C1 segment of cervical spinal cord (tissue), 14 donors: ENCODE data around the gene PRMT2.
A peak's percentile ranks its signal among the peaks of the same experiment; 100 is the strongest.

Experiments
- DNase-seq, 14 donors: peaks; one replicate each; lab custom pipeline; 2025; lab: John Stamatoyannopoulos, UW

Gene PRMT2

DNA sequence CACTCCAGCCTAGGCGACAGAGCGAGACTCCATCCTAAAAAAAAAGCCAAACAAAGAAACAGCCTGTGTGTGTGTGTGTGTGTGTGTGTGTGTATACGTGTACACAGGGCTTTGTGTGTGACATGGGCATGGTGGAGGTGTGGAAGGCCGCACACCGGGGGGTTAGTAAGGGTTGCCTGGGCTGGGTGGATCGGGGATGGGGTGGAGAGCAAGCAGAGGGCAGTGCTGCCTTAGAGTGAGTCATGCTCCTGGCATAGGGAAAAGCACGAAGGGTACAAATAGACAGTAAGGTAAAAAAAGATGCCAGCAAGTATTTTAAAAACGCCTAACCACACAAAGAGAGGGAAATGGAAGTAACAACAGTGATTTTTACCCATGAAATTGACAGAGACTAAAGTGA lies 6.2 kb downstream of the PRMT2 start:
- no peak for DNase-seq

DNA sequence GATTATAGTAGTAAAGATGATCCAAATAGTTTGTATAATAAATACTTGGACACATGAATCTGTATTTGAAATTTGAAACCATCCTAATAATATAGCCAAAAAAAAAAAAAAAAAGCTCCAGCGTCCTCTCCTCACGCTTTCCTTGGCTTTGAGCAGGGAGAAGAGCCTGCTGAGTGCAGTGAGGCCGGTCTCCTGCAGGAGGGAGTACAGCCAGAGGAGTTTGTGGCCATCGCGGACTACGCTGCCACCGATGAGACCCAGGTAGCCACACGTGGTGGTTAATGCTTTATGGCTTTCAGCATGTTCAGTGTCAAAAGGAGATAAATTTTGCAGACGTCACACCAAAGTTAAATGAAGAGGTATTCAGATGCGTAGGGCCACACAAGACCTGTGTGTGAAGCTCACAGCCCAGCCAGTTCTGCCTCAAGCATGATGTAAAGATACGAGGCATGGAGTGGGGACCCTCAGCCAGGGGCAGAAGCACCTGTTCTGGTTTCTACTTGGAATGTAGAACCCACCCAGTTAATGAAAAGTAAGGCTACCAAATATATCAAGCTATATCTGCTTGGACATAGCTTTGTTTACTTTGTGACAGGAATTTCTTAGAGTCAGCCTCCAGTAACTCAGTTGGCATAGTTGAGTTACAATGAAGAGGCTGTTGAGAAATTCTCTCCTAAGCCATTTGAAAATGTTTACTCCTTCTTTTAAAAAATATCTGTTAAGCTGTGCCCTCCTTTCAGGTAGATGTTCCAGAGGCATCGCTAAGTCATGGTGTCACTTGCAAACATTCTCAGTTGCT lies 8.1 kb downstream of the PRMT2 start:
- no peak for DNase-seq

DNA sequence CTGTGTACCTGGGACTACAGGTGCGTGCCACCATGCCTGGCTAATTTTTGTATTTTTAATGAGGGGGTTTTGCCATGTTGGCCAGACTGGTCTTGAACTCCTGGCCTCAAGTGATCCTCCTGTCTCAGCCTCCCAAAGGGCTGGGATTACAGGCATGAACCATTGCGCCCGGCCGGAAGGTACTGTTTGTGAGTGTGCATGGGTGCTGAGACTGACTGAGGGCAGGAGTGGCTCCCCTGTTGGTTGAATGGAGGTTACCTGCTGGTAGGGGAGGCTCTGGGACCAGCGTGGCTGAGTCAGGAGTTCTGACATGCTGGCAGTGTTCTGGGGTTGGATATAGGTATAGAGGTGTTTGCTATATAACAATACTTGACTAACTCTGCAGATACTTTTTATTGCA lies 10.4 kb downstream of the PRMT2 start:
- no peak for DNase-seq

GRCh38 chr21:46646541-46647154 lies 11.2 kb downstream of the PRMT2 start:
- no peak for DNase-seq

GRCh38 chr21:46648539-46648938 lies 13.1 kb downstream of the PRMT2 start:
- DNase-seq, result no peak

- DNase-seq, result no peak
These were observed 13.9 kb downstream of the PRMT2 start for GRCh38 chr21:46649356-46649755.

- no peak for DNase-seq
These were observed 15.1 kb downstream of the PRMT2 start for GRCh38 chr21:46650476-46651098.

GRCh38 chr21:46651121-46651520 lies 15.6 kb downstream of the PRMT2 start:
- DNase-seq, result no peak

DNA sequence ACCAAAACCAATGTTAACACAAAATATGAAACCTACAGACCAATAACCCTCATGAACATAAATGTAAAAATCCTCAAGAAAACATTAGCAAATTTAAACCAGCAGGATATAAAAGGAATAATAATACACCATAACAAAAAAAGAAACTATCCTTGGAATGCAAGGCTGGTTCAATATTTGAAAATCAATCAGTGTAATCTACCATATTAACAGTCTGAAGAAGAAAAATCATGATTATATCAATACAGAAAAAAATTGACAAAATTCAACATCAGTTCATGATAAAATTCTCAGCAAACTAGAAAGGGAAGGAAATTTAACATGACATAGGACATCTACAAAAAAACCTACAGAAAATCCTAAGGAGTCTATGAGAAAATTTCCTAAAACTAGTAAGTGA lies 19.8 kb downstream of the PRMT2 start:
- DNase-seq, result no peak

GRCh38 chr21:46656820-46657219 lies 21.3 kb downstream of the PRMT2 start:
- no peak for DNase-seq

GRCh38 chr21:46660505-46660904 lies 25.0 kb downstream of the PRMT2 start:
- DNase-seq, result no peak

DNA sequence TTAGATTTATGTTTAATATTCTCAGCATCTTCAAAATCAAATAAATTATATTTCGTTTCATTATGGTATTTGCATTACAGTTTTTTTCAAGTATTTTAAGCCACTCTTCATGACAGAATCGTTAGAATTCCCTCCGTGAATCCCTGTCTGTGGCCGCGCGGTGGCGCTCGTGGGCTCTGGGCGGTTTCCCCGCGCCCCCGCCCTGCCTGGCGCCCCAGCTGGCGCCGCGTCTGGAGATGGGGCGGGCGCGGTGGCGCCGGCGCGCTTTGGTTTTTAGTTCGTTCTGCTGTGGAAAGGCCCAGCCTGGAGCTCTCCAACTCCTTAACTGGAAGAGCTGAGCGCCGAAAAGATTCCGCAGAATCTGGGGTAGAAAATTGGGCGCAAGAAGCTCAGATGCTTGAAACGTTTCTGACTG lies 25.7 kb downstream of the PRMT2 start:
- peak in 7 of 14 donors; percentile 11 to 62 (median 39) for DNase-seq

DNA sequence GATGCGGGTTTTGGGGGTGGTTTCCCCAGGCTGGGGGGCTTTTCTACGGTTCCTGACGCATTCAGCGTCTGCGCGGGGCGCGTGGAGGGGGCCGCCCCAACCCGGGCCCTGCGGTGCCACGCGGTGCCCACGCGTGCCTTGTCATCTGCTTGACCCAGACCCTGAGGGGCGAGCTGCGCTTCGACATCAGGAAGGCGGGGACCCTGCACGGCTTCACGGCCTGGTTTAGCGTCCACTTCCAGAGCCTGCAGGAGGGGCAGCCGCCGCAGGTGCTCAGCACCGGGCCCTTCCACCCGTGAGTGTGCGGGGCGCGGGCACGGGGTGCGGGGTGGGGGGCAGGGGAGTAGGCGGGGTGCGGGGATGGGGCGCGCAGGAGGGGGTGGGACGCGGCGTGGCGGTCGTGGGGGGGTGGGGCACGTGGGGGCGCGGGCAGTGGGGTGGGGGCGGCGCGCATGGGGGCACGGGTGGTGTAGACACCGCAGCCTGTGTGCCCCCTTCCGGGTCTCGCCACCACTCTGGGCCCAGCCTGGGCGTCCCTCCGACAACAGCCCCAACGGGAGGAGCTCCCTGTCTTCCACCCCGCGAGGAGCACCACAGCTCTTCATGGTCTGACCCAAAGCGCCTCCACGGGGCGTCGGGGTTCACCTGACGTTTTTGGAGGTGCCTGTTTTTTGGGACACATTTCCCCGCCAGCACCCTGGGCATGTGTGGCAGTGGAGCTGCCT lies 26.3 kb downstream of the PRMT2 start:
- DNase-seq, result no peak

- DNase-seq, result no peak
These were observed 26.8 kb downstream of the PRMT2 start for GRCh38 chr21:46662367-46662654.

DNA sequence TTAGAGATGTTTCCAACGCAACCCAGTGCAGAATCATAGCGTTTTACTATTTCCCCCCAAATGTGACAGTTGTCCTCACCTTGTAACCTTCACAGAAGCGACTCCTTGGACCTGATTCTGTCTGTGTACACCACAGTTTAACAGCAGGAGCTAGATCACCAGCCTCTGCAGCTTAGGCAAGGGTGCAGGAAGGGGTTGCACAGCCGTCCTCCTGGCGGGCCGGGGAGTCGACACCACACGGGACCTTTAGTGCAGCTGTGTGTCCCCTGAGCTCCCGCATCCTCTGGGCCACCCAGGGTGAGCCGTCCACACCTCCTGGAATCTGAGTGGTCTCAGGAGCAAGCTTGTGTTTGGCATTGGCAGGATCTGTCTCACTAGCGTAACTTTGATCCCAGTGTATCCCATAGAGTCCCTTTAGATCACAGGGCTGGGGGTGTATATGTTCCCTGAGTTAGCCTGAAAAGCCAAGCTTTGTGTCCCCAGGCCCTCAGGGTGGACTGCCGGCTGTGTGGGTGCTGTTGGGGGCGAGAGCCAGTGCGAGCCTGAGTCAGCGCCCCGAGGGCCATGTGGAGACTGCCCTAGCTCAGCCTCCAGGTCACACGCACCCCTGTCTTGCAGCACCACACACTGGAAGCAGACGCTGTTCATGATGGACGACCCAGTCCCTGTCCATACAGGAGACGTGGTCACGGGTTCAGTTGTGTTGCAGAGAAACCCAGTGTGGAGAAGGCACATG lies 27.5 kb downstream of the PRMT2 start:
- DNase-seq, result no peak

DNA sequence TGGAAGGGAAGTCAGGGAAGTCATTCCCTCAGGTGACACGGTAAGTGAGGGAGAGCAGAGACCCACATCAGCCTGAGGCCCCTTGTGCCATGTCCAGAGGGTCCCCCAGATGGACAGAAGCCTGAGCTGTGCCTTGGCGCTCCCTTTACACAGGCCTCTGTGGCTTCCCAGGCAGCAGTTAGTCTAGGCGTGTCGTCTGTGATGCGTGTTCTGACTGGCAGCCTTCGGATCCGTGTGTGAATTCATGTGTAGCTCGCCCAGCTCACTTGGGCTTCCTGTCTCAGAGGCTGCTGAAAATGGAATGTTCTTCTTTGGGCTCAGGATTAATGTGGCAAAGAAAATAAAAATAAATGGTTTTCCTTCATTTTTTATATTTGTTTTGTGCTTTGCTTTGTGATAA lies 28.3 kb downstream of the PRMT2 start:
- no peak for DNase-seq

- no peak for DNase-seq
These were observed 29.0 kb downstream of the PRMT2 start for GRCh38 chr21:46664316-46664995.

- no peak for DNase-seq
These were observed 30.1 kb downstream of the PRMT2 start for GRCh38 chr21:46665566-46665965.

GRCh38 chr21:46666941-46667740 lies 31.7 kb downstream of the PRMT2 start:
- DNase-seq, result no peak

- DNase-seq, result no peak
These were observed 32.4 kb downstream of the PRMT2 start for GRCh38 chr21:46667741-46668380.
